D341Med (cell line): Measurements from ENCODE around the gene AAR2.

Experiments
- DNase-seq: peaks from one replicate; pipeline ENCODE4 v3.0.0; 2012; ENCODE audit warnings: low spot score

The AAR2 gene

DNA sequence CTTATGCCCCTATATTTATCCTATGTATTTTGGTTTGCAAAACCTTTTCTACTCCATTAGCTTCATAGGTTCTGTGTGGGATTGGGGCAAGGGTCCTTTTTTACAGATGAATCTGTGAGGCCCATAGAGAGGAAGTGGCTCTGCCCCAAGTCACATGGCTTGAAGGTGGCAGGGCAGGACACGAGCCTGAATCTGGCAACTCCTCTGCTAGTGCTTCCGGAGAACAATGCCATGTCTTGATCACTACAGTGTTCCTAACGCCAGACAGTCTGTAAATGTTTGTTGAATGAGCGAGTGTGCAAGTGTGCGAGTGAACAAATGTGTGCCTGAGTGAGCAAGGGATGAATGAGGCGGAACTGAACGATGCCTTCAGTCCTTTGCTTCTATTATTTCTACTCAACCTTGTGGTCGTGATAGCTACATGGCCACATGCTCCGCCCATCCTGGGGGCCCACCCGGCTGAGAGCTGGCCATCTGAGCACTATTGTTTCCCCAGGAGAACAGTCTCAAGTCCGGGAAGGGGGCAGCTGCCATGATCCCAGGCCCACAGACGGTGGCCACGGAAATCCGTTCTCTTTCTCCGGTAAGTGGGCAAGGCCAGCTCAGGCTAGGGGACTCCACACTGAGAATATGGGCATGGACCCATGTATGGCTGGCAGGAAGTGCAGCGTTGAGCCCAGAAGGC is 17.8 kb upstream of the AAR2 start:
- DNase-seq = no peak

DNA sequence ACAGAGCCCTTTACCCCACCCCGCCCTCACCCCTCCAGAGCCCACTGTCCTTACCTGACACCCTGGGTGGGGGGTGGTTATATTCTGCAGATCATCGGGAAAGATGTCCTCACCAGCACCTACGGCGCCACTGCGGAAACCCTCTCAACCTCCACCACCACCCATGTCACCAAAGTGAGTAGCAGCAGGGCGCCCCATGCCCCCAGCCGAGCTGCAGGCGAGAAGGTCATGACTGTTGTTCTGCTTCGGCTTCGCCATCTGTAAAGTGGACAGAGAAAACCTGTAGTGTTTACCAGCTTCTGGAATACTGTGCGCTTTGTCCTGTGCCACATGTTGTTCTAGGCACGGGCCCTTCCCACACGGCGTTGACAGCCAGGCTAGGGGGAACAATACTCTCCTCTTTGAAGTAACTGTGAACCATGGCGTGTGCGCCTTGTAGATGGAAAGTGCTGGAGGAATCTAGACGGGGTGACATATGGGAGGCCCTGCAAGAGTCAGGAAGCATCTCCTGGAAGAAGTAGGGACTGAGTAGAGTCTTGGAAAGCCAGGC is 16.5 kb upstream of the AAR2 start:
- no peak for DNase-seq

GRCh38 chr20:36225666-36226065 is 10.6 kb upstream of the AAR2 start:
- no peak for DNase-seq

DNA sequence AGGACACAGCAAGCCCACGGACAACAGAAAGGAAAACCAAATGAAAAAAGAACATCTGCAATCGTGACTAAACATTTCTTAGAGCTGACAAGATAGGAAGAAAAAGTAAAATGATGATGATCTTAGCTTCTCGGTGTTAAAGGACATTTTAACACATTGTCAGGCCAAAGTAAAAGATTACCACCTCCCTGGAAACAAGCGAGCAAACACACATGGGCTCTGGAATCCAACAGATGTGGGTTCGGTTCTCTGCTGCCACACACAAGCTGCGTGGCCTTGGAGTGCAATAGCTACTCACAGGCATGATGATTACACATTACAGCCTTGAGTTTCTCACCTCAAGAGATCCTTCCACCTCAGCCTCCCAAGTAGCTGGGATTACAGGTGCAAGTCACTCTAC is 7.5 kb upstream of the AAR2 start:
- DNase-seq = no peak

GRCh38 chr20:36230019-36230418 is 6.3 kb upstream of the AAR2 start:
- no peak for DNase-seq

GRCh38 chr20:36231331-36231730 is 4.9 kb upstream of the AAR2 start:
- DNase-seq = no peak

- no peak for DNase-seq
Measured at GRCh38 chr20:36234771-36235320, 1.4 kb upstream of the AAR2 start.

DNA sequence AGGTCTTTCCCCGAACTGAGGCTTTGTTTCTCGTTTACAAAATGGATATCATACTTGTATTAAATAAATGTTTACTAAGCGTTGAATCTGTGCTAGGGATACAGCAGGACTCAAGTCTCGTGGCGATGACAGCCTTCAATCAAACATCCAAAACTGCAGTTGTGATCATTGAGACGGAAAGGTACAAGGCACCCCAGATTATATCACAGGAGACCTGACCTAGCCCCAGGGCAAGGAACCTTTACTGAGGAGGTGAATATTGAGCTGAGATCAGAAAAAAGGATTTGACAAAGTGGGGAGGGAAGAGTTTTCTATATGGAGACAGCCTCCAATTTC is 476 bp downstream of the AAR2 start:
- DNase-seq = no peak

DNA sequence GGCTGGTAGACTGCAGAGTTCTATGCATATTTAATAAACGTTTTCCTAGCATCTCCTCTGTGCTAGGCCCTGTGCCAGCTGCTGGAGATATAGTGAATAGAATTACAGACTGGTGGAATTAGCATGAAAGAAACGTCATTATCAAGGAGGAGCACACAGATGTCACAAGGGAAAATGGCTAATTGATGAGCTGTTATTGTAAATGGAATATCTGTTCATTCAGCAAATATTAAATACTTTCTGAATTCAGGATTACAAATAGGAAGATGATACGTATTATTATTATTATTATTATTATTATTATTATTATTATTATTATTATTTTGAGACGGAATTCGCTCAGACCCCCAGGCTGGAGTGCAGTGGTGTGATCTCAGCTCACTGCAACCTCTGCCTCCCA is 1.2 kb downstream of the AAR2 start:
- no peak for DNase-seq

- DNase-seq = no peak
Measured at GRCh38 chr20:36238153-36238552, 1.9 kb downstream of the AAR2 start.

DNA sequence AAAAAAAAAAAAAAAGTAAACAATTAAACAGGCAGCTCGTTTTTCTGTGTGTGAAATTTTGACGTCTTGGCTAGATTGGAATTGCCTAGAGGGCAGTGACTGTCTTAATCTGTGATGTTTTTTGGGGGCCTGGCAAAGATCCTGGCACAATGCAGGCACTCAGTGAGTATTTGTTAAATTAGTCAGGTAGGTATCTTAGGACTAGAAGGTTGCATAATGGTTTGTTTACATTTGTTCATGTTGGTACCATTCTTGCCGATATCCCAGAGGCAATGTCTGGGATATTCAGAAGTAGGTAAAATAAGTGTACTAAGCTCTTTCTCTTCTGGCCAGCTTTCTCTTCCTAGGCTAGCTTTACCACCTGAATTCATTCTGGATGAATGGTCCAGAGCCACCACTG is 2.5 kb downstream of the AAR2 start:
- no peak for DNase-seq

DNA sequence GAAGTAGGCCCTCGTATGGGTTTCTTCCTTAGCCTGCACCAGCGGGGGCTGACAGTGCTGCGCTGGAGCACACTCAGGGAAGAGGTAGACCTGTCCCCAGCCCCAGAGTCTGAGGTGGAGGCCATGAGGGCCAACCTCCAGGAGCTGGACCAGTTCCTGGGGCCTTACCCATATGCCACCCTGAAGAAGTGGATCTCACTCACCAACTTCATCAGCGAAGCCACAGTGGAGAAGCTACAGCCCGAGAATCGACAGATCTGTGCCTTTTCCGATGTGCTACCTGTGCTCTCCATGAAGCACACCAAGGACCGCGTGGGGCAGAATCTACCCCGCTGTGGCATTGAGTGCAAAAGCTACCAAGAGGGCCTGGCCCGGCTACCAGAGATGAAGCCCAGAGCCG is 3.8 kb downstream of the AAR2 start:
- DNase-seq = no peak

GRCh38 chr20:36241678-36242077 is 5.4 kb downstream of the AAR2 start:
- DNase-seq = no peak

DNA sequence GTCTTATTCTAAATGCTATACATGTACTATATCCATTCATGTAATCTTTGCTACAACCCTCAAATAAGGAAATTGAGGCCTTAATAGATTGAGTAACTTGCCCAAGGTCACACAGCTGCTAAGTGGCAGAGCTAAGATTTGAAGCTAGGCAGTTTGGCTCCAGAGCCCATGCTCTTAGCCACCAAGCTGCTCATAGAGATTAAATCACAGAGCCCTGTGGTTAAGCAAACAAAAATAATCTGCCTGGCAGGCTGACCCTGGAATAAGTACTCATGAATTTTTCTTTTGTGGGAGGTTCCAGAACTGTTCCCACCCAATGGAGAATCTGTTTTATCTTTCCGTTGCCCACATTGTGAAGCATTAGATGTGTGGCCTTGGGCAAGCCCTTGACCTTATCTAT is 7.4 kb downstream of the AAR2 start:
- DNase-seq = no peak

DNA sequence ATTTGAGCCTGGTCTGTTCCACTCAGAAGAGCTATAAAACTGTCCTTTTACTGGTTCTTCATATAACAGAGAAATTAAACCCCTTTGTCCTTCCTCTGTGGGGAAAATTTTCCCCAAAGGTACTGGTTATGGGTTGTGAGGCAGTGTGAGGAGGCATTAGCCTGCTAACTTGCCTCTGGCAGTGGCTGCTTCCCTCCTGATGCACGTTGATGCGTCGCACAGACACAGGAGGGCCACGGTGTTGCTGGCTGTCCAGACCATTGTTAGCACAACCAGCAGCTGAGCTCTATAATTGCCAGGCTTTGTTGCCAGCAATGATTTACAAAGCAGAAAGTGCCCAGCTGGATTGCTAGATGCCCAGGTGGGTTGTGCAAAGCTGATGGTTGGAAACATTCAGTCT is 10.1 kb downstream of the AAR2 start:
- DNase-seq = no peak

GRCh38 chr20:36248836-36249235 is 12.6 kb downstream of the AAR2 start:
- DNase-seq = no peak

DNA sequence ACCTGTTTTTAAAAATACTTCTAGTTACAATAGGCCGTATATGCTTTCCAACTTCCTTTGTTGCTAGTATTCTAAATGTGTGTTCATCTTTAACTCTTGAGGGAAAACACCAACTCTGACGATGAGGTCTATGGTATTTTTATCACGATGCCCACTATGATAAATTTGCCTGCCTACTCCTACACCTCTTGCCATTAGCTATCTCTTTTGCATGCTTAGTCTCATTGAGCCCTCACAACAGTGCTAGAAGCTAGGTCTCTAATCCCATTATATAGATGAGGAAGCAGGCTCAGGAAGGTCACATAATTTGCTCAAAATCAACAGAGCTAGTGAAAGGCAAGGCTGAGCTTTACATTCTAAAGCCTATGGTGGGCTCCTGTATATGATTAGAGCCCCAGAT is 13.2 kb downstream of the AAR2 start:
- DNase-seq = no peak

DNA sequence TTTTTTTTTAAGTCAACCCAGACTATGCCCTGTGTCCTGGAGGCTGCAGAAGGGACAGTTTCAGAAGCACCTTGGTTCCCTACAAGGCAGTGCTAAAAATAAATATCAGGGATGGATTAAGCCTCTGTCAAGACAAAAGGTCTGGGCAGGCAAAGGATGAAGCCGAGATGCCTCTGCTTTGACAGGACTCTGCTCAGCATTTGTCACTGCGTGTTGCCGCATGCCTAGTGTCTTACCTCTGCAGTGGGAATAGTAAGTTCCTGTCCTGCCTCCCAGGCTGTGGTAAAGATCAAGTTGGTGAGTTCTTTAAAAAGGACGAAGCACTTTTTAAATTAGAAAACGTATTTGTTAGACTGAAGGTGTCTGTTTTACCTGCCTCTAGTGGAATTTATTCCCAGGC is 15.1 kb downstream of the AAR2 start:
- no peak for DNase-seq

GRCh38 chr20:36252511-36252910 is 16.2 kb downstream of the AAR2 start:
- peak; percentile 6 for DNase-seq

DNA sequence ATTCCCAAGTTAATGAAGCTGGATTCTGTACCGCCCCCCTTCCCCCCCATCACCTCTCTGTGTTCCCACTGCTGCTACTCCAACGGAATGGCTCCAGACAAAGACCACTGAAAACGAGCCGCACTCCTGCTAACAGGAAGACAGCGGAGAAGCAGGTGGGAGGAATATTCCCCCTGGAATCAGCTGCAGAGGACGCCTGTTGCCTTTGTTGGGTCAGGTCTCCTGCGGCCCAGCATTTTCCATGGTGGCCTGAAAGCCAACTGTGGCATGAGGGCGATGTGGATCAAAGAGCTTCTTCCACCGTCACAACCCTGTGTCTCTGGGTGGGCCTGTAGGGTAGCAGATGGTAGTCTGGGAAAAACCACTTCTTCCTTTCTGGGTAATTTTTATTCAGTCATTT is 16.8 kb downstream of the AAR2 start:
- no peak for DNase-seq

DNA sequence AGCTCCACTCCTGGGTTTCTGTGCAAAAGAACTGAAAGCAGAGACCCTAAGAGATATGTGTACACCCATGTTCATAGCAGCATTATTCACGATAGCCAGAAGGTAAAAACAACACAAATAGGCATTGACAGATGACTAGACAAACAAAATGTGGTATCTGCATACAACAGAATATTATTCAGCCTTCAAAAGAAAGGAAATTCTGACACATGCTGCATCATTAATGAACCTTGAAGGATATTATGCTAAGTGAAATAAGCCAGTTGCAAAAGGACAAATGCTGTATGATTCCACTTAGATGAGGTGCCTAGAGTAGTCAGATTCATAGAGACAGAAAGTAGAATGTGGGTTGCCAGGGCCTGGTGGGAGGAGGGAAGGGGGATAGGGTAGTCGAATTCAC is 17.8 kb downstream of the AAR2 start:
- DNase-seq = no peak

GRCh38 chr20:36255445-36255844 is 19.2 kb downstream of the AAR2 start:
- DNase-seq = no peak

- DNase-seq = peak; percentile 30
Measured at GRCh38 chr20:36259177-36260061, 23.1 kb downstream of the AAR2 start.
